Measurements from ENCODE around the gene NOC2L.
"Not testable (repeated sequence)": the region's sequence is repeated elsewhere in the genome, so short reads cannot be mapped to it uniquely, and the experiment has no call there.

NOC2L gene

DNA sequence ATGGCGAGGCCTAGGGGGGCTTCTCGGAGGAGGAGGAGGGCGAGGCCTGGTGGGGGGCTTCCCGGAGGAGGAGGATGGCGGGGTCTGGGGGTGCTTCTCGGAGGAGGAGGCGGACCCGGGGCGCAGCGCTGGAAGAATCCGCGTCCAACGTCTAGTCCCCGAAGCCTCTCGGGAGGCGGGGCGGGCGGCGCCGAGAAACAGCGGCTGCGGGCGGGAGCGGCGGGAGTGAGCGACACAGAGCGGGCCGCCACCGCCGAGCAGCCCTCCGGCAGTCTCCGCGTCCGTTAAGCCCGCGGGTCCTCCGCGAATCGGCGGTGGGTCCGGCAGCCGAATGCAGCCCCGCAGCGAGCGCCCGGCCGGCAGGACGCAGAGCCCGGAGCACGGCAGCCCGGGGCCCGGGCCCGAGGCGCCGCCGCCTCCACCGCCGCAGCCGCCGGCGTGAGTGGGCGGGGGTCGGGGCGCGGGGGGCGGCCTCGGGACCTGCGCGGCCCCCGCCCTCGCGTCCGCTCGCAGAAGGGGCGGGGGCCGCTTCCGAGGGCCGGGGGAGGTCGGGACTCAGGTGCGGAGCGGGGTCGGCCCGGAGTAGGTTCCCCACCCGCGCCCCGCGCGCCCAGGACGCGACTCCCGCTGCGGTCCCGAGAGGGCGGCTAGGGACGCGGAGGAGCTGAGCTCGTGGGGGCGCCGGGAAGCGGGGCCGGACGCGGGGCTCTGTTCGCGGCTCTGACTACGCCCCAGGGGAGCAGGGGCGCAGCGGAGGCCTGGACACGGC is 1.5 kb upstream of the NOC2L start, which contains the start of gene KLHL17:
TSS of gene KLHL17 (plus strand) at position 222 of the 769 bp plus-strand sequence. CDS start at position 332, 110 bp downstream.
- peak; percentile 89 to 90 for DNase-seq

- no peak for DNase-seq
Observed at GRCh38 chr1:959731-960362, 791 bp upstream of the NOC2L start.

DNA sequence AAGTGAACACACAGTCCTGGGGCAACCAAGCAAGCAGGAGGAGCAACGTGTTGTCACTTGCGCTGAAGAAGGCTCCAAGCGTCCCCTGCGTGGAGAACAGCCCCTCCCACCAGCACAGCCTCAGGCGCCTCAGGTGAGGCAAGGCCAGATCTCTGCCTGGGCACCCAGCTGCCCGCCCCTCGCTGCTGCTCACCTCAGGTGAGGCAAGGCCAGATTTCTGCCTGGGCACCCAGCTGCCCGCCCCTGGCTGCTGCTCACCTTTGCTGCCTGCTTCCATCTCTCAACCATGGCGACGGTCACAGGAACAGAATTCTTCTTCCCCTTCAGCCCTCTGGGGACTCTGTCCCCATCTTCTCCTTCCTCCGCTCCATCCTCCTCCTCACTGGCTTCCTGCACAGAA is 2.4 kb downstream of the NOC2L start:
- no peak for DNase-seq

GRCh38 chr1:955474-955873 is 3.6 kb downstream of the NOC2L start:
- DNase-seq: no peak

- DNase-seq: no peak
Observed at GRCh38 chr1:954927-955326, 4.1 kb downstream of the NOC2L start.

GRCh38 chr1:953524-954320 is 5.3 kb downstream of the NOC2L start:
- no peak for DNase-seq

DNA sequence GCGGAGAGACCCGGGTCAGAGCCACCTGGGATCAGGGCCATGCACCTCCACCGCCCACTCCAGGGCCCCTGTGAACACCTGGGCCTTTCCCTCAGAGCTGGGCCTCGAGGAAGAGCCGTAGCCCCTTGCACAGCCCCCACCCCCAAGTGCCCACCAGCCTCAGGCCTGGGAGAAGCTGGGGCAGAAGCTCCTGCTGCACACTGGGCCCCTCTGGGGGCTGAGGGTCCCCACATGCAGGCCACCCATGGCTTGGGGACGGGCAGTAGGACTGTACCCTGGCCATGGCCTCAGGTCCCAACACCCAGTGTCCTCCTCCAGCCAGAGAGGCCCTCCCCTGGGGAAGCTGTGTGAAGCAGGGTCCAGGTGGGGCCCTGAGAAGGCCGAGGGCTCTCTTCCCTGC is 6.5 kb downstream of the NOC2L start:
- no peak for DNase-seq

- no peak for DNase-seq
Observed at GRCh38 chr1:952201-952600, 6.9 kb downstream of the NOC2L start.

DNA sequence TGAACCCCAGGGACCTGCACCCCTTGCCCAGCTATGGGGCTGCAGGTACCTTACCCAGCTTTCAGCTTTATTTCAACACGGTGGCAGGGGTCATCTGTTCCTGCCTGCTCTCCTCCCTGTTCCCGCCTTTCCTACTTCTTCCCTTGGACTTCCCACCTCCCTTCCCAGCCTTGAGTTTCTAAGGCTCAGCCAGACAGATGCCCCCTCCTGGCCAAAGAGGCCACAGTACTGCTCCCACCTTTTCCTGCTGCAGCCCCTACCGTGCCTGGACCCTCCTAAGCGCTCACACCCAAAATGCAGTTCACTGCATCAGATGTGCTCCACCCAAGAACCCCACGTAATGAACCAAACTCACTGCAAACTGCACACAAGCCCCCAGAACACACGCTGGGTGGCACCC is 7.7 kb downstream of the NOC2L start:
- no peak for DNase-seq

- DNase-seq: no peak
Observed at GRCh38 chr1:950881-951280, 8.2 kb downstream of the NOC2L start.

GRCh38 chr1:950268-950667 is 8.8 kb downstream of the NOC2L start:
- DNase-seq: no peak

- no peak for DNase-seq
Observed at GRCh38 chr1:947958-948357, 11.1 kb downstream of the NOC2L start.

- not testable (repeated sequence) for DNase-seq
Observed at GRCh38 chr1:946811-947210, 12.2 kb downstream of the NOC2L start.

DNA sequence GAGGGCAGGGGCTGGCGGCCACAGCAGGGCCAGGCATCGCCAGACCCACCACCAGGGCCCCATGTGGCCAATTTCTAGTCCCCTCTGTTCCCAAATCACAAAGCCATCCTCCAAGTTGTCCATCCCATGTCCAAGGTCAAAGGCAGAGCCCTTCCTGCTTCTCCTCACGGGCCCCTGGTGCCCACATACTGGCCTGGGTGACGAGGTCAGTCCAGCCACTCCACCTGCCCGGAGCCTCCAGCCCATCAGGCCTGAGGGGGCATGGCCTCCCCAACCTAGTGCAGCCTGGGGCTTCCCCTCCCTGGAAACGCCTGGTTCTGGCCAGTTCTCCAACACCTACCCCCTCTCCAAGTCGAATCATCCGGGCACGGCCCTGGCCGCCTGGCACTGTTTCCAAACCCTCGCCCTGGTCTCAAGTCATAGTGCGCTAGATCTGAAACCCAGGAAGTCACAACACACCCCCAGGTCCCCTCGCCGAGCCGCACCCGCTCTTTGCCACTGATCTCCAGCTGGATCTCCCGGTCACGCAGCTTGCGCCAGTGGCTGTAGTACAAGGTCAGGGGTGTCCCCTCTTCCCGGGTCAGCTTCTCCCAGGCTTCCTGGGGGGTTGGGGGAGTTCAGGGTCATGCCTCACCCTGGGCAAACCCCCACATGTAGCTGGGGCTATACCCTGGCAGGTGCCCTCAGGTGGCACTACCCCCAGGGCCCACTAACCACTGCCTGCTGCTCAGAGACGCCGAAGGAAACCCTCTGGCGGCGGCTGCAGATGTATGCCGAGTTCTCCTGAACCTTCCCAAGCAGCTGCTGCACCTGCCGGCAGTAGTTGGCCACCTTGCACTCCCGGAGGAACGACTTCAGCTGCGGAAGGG is 13.1 kb downstream of the NOC2L start:
- DNase-seq: no peak

DNA sequence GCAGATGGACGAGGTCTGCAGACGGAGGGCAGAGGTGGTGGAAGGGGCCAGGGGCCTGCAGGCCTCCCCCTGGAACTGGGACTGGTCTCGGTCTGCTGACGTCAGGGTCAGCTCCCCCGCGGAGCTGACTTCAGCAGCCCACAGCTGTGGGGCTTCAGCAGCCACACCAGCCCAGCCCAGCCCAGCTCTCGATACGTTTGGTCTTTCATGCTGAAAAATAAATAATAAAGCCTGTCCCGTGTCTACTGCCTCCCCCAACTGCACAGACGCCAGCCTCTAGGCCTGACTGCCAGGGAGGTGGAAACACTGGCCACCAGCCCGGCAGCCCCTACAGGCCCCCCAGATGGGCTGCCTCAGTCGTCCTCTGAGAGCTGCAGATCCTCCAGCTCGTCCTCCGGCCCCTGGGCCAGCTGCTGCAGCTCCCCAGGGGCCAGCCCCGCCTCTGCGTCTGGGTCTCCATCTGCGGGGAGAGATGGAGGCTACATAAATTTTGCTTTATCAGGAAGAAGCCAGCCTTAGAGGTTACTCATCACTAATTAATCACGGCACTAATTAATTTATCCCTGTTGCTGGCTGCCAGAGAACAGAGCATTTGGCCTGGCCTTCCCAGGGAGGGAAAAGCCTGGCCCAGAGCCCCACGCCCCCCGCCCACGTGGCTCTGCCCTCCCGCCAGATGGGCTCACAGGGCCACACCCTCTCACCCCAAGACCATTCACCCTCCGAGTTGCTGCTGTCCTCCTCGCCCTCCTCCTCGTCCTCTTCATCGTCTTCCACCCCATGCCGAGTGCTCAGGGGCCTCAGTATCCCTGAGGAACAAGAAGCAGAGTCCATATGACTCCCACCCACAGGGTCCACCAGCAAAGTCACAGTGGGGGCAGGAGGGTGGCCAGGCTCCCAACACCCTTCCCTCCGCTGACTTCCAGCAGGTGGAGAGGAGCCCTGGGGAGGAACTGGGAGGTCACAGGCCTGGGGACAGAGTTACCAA is 14.4 kb downstream of the NOC2L start:
- DNase-seq: no peak

- DNase-seq: no peak
Observed at GRCh38 chr1:943545-944340, 15.3 kb downstream of the NOC2L start.

DNA sequence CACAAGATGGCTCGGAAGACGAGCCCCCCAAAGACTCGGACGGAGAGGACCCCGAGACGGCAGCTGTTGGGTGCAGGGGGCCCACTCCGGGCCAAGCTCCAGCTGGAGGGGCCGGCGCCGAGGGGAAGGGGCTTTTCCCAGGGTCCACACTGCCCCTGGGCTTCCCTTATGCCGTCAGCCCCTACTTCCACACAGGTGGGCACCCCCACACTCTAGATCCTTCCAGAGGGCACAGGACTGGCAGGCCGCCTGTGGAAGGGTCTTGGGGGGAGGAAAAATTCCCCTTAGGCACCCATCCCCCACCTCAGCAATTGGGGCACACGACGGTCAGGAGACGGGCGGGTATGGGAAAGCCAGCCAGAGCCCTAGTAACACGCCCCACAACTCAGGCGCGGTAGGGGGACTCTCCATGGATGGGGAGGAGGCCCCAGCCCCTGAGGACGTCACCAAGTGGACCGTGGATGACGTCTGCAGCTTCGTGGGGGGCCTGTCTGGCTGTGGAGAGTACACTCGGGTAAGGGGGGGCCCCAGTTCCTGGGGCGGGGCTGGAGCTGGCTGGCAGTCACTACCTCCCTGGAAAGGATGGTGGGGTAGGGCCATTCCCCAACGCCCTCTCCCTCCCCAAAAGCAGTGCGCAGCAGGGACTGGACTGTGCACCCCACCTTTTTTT is 16.1 kb downstream of the NOC2L start:
- no peak for DNase-seq

DNA sequence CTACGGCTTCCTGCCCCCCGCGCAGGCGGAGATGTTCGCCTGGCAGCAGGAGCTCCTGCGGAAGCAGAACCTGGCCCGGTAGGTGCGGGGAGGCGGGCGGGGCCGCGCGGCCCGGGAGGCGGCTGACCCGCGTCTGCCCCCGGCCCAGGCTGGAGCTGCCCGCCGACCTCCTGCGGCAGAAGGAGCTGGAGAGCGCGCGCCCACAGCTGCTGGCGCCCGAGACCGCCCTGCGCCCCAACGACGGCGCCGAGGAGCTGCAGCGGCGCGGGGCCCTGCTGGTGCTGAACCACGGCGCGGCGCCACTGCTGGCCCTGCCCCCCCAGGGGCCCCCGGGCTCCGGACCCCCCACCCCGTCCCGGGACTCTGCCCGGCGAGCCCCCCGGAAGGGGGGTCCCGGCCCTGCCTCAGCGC is 16.6 kb downstream of the NOC2L start:
- no peak for DNase-seq

- DNase-seq: peak in 1 of 2 experiments; percentile 62
Observed at GRCh38 chr1:941588-942383, 17.3 kb downstream of the NOC2L start.

All from activated T-cell treated with anti-CD3 and anti-CD28 coated beads, Interleukin-2, amount 50 U/mL, for 48 hours (primary cell).